ENCODE measurements around the gene CCDC88A.
"Not testable (repeated sequence)": the region's sequence is repeated elsewhere in the genome, so short reads cannot be mapped to it uniquely, and the experiment has no call there.

CCDC88A gene

GRCh38 chr2:55419679-55420438 is at the start of gene CCDC88A:
CCDC88A (minus strand) TSS chr2:55419856; CDS start chr2:55419079, 777 bp downstream.
- peak; percentile 77 for DNase-seq (ENCODE audit: low read depth)

- no peak for DNase-seq (ENCODE audit: low read depth)
These were observed 42.0 kb upstream of the CCDC88A start for GRCh38 chr2:55461679-55462078.

- DNase-seq (ENCODE audit: low read depth) = no peak
These were observed 40.9 kb upstream of the CCDC88A start for GRCh38 chr2:55460562-55460961.

GRCh38 chr2:55459714-55460274 is 40.1 kb upstream of the CCDC88A start:
- DNase-seq (ENCODE audit: low read depth) = no peak

GRCh38 chr2:55459279-55459678 is 39.6 kb upstream of the CCDC88A start:
- DNase-seq (ENCODE audit: low read depth) = no peak

GRCh38 chr2:55454121-55454520 is 34.5 kb upstream of the CCDC88A start:
- no peak for DNase-seq (ENCODE audit: low read depth)

GRCh38 chr2:55452879-55453278 is 33.2 kb upstream of the CCDC88A start:
- no peak for DNase-seq (ENCODE audit: low read depth)

- DNase-seq (ENCODE audit: low read depth) = no peak
These were observed 32.0 kb upstream of the CCDC88A start for GRCh38 chr2:55451699-55452098.

GRCh38 chr2:55450014-55450413 is 30.4 kb upstream of the CCDC88A start:
- DNase-seq (ENCODE audit: low read depth) = not testable (repeated sequence)

- not testable (repeated sequence) for DNase-seq (ENCODE audit: low read depth)
These were observed 22.5 kb upstream of the CCDC88A start for GRCh38 chr2:55442045-55442760.

GRCh38 chr2:55441280-55441892 is 21.7 kb upstream of the CCDC88A start:
- no peak for DNase-seq (ENCODE audit: low read depth)

- DNase-seq (ENCODE audit: low read depth) = no peak
These were observed 19.4 kb upstream of the CCDC88A start for GRCh38 chr2:55439101-55439397.

GRCh38 chr2:55438391-55439100 is 18.9 kb upstream of the CCDC88A start:
- DNase-seq (ENCODE audit: low read depth) = no peak

- no peak for DNase-seq (ENCODE audit: low read depth)
These were observed 18.1 kb upstream of the CCDC88A start for GRCh38 chr2:55437515-55438390.

- no peak for DNase-seq (ENCODE audit: low read depth)
These were observed 12.4 kb upstream of the CCDC88A start for GRCh38 chr2:55431982-55432627.

GRCh38 chr2:55430211-55430975 is 10.7 kb upstream of the CCDC88A start:
- no peak for DNase-seq (ENCODE audit: low read depth)

GRCh38 chr2:55428258-55428657 is 8.6 kb upstream of the CCDC88A start:
- no peak for DNase-seq (ENCODE audit: low read depth)

- no peak for DNase-seq (ENCODE audit: low read depth)
These were observed 5.8 kb upstream of the CCDC88A start for GRCh38 chr2:55425431-55425831.

GRCh38 chr2:55422876-55423665 is 3.4 kb upstream of the CCDC88A start:
- no peak for DNase-seq (ENCODE audit: low read depth)

Data from stimulated activated CD8-positive, alpha-beta memory T cell treated with anti-CD3 and anti-CD28 coated beads, Interleukin-4, amount 100 ng/mL, for 24 hours (primary cell).